Measurements from ENCODE around the gene DTNBP1.

- TF ChIP-seq POLR2A (IDR thresholded peaks at IDR 0.05; ENCODE audit: low read length) (no peak), GATA1 (IDR thresholded peaks at IDR 0.05; ENCODE audit: low read depth, low read length) (no peak)
Observed at GRCh38 chr6:15619330-15619729, 43.5 kb downstream of the DTNBP1 start.

Measured in erythroblast (primary cell).